Measurements from ENCODE around the gene TMTC2.
"Not testable (repeated sequence)": the region's sequence is repeated elsewhere in the genome, so short reads cannot be mapped to it uniquely, and the experiment has no call there.

The TMTC2 gene

GRCh38 chr12:82774666-82775065, 88.0 kb downstream of the TMTC2 start:
- Mint-ChIP-seq H3K36me3 (no peaks in the 10 kb centered on the region), H3K4me3 (no peak overlapping the region), H3K27ac (no peak overlapping the region), H3K27me3 (no peaks in the 10 kb centered on the region), H3K9me3 (ENCODE audit: low read depth) (no peaks in the 10 kb centered on the region), H3K4me1 (ENCODE audit: low read depth) (no peaks in the 10 kb centered on the region)

GRCh38 chr12:82780517-82780916, 93.8 kb downstream of the TMTC2 start:
- Mint-ChIP-seq H3K27me3 (no peaks in the 10 kb centered on the region), H3K9me3 (ENCODE audit: low read depth) (no peaks in the 10 kb centered on the region), H3K27ac (no peak overlapping the region), H3K4me1 (ENCODE audit: low read depth) (no peaks in the 10 kb centered on the region), H3K36me3 (no peaks in the 10 kb centered on the region), H3K4me3 (no peak overlapping the region)

- Mint-ChIP-seq H3K27me3 (no peaks in the 10 kb centered on the region), H3K4me3 (no peak overlapping the region), H3K9me3 (ENCODE audit: low read depth) (no peaks in the 10 kb centered on the region), H3K4me1 (ENCODE audit: low read depth) (no peaks in the 10 kb centered on the region), H3K36me3 (no peaks in the 10 kb centered on the region), H3K27ac (no peak overlapping the region)
These were observed 94.7 kb downstream of the TMTC2 start for GRCh38 chr12:82781309-82781997.

GRCh38 chr12:82783435-82783834, 96.7 kb downstream of the TMTC2 start:
- no peak overlapping the region for H3K4me3 Mint-ChIP-seq
- H3K4me1 Mint-ChIP-seq (ENCODE audit: low read depth) = no peaks in the 10 kb centered on the region
- no peaks in the 10 kb centered on the region for H3K36me3 Mint-ChIP-seq
- H3K27me3 Mint-ChIP-seq = no peaks in the 10 kb centered on the region
- H3K9me3 Mint-ChIP-seq (ENCODE audit: low read depth) = no peaks in the 10 kb centered on the region
- no peak overlapping the region for H3K27ac Mint-ChIP-seq

GRCh38 chr12:82787016-82787415, 100.3 kb downstream of the TMTC2 start:
- Mint-ChIP-seq H3K9me3 (ENCODE audit: low read depth) (no peaks in the 10 kb centered on the region), H3K4me3 (no peak overlapping the region), H3K27ac (no peak overlapping the region), H3K36me3 (no peaks in the 10 kb centered on the region), H3K27me3 (no peaks in the 10 kb centered on the region), H3K4me1 (ENCODE audit: low read depth) (no peaks in the 10 kb centered on the region)

- Mint-ChIP-seq H3K27ac (no peak overlapping the region), H3K4me3 (no peak overlapping the region), H3K9me3 (ENCODE audit: low read depth) (no peaks in the 10 kb centered on the region), H3K27me3 (no peaks in the 10 kb centered on the region), H3K36me3 (no peaks in the 10 kb centered on the region), H3K4me1 (ENCODE audit: low read depth) (no peaks in the 10 kb centered on the region)
These were observed 101.9 kb downstream of the TMTC2 start for GRCh38 chr12:82788594-82788993.

GRCh38 chr12:82789674-82790073, 103.0 kb downstream of the TMTC2 start:
- no peak overlapping the region for H3K4me3 Mint-ChIP-seq
- no peaks in the 10 kb centered on the region for H3K9me3 Mint-ChIP-seq (ENCODE audit: low read depth)
- no peak overlapping the region for H3K27ac Mint-ChIP-seq
- H3K27me3 Mint-ChIP-seq = no peaks in the 10 kb centered on the region
- no peaks in the 10 kb centered on the region for H3K36me3 Mint-ChIP-seq
- H3K4me1 Mint-ChIP-seq (ENCODE audit: low read depth) = no peaks in the 10 kb centered on the region

- H3K4me3 Mint-ChIP-seq = no peak overlapping the region
- H3K36me3 Mint-ChIP-seq = no peaks in the 10 kb centered on the region
- no peaks in the 10 kb centered on the region for H3K27me3 Mint-ChIP-seq
- H3K27ac Mint-ChIP-seq = no peak overlapping the region
- H3K4me1 Mint-ChIP-seq (ENCODE audit: low read depth) = no peaks in the 10 kb centered on the region
- no peaks in the 10 kb centered on the region for H3K9me3 Mint-ChIP-seq (ENCODE audit: low read depth)
These were observed 107.1 kb downstream of the TMTC2 start for GRCh38 chr12:82793751-82794281.

GRCh38 chr12:82797480-82797879, 110.8 kb downstream of the TMTC2 start:
- Mint-ChIP-seq H3K4me1 (ENCODE audit: low read depth) (no peaks in the 10 kb centered on the region), H3K36me3 (no peaks in the 10 kb centered on the region), H3K27me3 (no peaks in the 10 kb centered on the region), H3K4me3 (no peak overlapping the region), H3K27ac (no peak overlapping the region), H3K9me3 (ENCODE audit: low read depth) (no peaks in the 10 kb centered on the region)

- Mint-ChIP-seq H3K36me3 (no peaks in the 10 kb centered on the region), H3K4me1 (ENCODE audit: low read depth) (no peaks in the 10 kb centered on the region), H3K27me3 (no peaks in the 10 kb centered on the region), H3K27ac (no peak overlapping the region), H3K4me3 (no peak overlapping the region), H3K9me3 (ENCODE audit: low read depth) (no peaks in the 10 kb centered on the region)
These were observed 113.5 kb downstream of the TMTC2 start for GRCh38 chr12:82800185-82800584.

- Mint-ChIP-seq H3K9me3 (ENCODE audit: low read depth) (no peaks in the 10 kb centered on the region), H3K36me3 (no peaks in the 10 kb centered on the region), H3K4me1 (ENCODE audit: low read depth) (no peaks in the 10 kb centered on the region), H3K27ac (no peak overlapping the region), H3K27me3 (no peaks in the 10 kb centered on the region), H3K4me3 (no peak overlapping the region)
These were observed 115.4 kb downstream of the TMTC2 start for GRCh38 chr12:82801951-82802610.

- H3K4me3 Mint-ChIP-seq = no peak overlapping the region
- H3K4me1 Mint-ChIP-seq (ENCODE audit: low read depth) = no peaks in the 10 kb centered on the region
- H3K27ac Mint-ChIP-seq = no peak overlapping the region
- H3K9me3 Mint-ChIP-seq (ENCODE audit: low read depth) = no peaks in the 10 kb centered on the region
- H3K27me3 Mint-ChIP-seq = no peaks in the 10 kb centered on the region
- no peaks in the 10 kb centered on the region for H3K36me3 Mint-ChIP-seq
These were observed 116.5 kb downstream of the TMTC2 start for GRCh38 chr12:82803201-82803600.

GRCh38 chr12:82804601-82805000, 117.9 kb downstream of the TMTC2 start:
- no peaks in the 10 kb centered on the region for H3K4me1 Mint-ChIP-seq (ENCODE audit: low read depth)
- no peaks in the 10 kb centered on the region for H3K36me3 Mint-ChIP-seq
- no peaks in the 10 kb centered on the region for H3K9me3 Mint-ChIP-seq (ENCODE audit: low read depth)
- no peak overlapping the region for H3K27ac Mint-ChIP-seq
- H3K27me3 Mint-ChIP-seq = no peaks in the 10 kb centered on the region
- H3K4me3 Mint-ChIP-seq = no peak overlapping the region

- not testable (repeated sequence) for H3K9me3 Mint-ChIP-seq (ENCODE audit: low read depth); H3K36me3 Mint-ChIP-seq; H3K4me3 Mint-ChIP-seq; H3K27me3 Mint-ChIP-seq; H3K27ac Mint-ChIP-seq; H3K4me1 Mint-ChIP-seq (ENCODE audit: low read depth)
These were observed 118.3 kb downstream of the TMTC2 start for GRCh38 chr12:82805004-82805403.

GRCh38 chr12:82805812-82806497, 119.2 kb downstream of the TMTC2 start:
- H3K36me3 Mint-ChIP-seq = no peaks in the 10 kb centered on the region
- H3K27me3 Mint-ChIP-seq = no peaks in the 10 kb centered on the region

More at GRCh38 chr12:82805812-82806497, 119.2 kb downstream of the TMTC2 start:
- Mint-ChIP-seq H3K4me1 (ENCODE audit: low read depth) (no peaks in the 10 kb centered on the region), H3K9me3 (ENCODE audit: low read depth) (no peaks in the 10 kb centered on the region), H3K4me3 (no peak overlapping the region), H3K27ac (no peak overlapping the region)

Data from activated naive CD8-positive, alpha-beta T cell (primary cell).